GM12891 (cell line): ENCODE results near the gene STRIT1.
"Not testable (repeated sequence)": the region's sequence is repeated elsewhere in the genome, so short reads cannot be mapped to it uniquely, and the experiment has no call there.

Experiments used
- DNase-seq: peaks from one replicate; pipeline ENCODE4 v3.0.0; 2011; ENCODE audit warnings: low spot score; ENCODE audit not compliant: insufficient read length
- FAIRE-seq: peaks from 2 replicates; lab custom pipeline; 2011; peaks lifted over from hg19 to GRCh38; lab: Jason Lieb, UNC
- PAX5 ChIP-seq: IDR thresholded peaks from 2 replicates; pipeline ENCODE4 v1.6.1; 2011; ENCODE audit warnings: low read length, moderate library complexity, mild to moderate bottlenecking; ENCODE audit not compliant: insufficient read depth, severe bottlenecking
- POLR2A ChIP-seq: IDR thresholded peaks from 2 replicates; pipeline ENCODE4 v1.6.1; 2011; ENCODE audit warnings: low read depth, low read length, control low read depth
- POLR2AphosphoS5 ChIP-seq: IDR thresholded peaks from 2 replicates; pipeline ENCODE4 v1.6.1; 2011; ENCODE audit warnings: low read depth, low read length, control low read depth
- POU2F2 ChIP-seq: IDR thresholded peaks from 2 replicates; pipeline ENCODE4 v1.6.1; 2011; ENCODE audit warnings: low read depth, mild to moderate bottlenecking, control low read depth, low read length, moderate library complexity
- SPI1 ChIP-seq: IDR thresholded peaks from 2 replicates; pipeline ENCODE4 v1.6.1; 2011; ENCODE audit warnings: low read depth, low read length, control low read depth
- TAF1 ChIP-seq: IDR thresholded peaks from 2 replicates; pipeline ENCODE4 v1.6.1; 2011; ENCODE audit warnings: low read depth, low read length, control low read depth

STRIT1 gene

DNA sequence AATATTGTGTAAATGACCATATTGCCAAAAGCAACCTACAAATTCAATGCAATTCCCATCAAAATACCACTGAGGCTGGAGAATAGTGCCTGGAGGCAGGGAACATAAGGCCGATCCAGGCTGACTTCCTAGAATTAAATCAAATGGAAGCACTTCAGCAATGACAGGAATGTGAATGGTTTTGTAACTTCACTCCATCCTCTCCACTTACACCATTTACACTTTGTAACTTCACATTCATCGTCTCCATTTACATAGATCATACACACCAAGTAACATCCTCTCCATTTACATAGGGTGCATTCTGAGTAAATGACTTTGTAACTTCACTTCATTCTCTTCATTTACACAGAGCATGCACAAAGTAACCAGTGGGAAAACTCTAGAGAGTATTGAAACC lies 11.6 kb downstream of the STRIT1 start:
- DNase-seq: no peak
- no peak for FAIRE-seq
- TF ChIP-seq POLR2AphosphoS5: no peak
- no peak for TF ChIP-seq PAX5
- TF ChIP-seq SPI1: no peak
- no peak for TF ChIP-seq POLR2A
- no peak for TF ChIP-seq TAF1
- TF ChIP-seq POU2F2: no peak

DNA sequence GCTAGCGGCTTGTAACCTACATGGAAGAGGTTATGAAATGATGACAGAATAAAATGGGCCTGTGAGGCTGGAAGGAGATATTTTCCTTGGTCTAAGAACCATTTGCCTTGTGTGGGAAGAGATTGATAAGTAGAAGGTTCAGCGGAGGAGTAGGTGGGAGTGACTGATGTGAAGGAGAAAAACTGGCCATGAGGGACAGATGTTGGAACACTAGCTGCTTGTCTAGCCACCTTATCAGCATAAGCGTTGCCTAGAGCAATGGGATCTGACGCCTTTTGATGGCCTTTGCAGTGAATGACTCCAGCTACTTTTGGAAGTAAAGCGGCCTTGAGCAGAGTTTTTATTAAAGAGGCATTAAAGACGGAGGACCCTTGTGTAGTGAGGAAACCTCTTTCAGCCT lies 17.4 kb downstream of the STRIT1 start:
- not testable (repeated sequence) for FAIRE-seq, DNase-seq

DNA sequence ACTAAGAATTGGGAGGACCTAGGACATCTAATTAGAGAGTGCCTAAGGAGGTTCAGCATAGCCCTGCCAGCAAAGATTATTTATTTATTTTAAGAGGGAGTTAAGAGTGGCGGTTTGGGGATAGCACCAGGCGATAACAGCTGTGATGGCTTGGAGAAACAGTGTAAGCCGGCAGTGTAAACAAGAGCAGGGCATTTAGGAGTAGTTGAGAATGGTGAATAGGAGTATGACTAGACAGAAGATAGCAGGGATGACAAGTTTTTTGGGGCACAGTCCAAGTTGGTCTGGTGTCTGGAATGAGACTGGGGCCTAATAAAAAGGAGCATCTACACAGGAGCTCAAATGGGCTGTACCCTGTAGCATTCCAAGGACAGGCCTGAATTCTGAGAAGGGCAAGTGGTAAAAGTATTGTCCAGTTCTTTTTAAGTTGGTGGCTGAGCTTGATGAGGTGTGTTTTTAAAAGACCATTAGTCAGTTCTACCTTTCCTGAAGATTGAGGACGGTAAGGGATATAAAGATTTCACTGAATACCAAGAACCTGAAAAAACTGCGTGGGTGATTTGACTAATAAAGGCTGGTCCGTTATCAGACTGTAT lies 18.2 kb downstream of the STRIT1 start:
- FAIRE-seq: not testable (repeated sequence)

DNA sequence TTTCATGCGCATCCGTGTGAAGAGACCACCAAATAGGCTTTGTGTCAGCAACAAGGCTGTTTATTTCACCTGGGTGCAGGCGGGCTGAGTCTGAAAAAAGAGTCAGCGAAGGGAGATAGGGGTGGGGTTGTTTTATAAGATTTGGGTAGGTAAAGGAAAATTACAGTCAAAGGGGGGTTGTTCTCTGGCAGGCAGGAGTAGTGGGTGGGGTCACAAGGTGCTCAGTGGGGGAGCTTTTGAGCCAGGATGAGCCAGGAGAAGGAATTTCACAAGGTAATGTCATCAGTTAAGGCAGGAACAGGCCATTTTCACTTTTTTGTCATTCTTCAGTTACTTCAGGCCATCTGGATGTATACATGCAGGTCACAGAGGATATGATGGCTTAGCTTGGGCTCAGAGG lies 19.0 kb downstream of the STRIT1 start:
- DNase-seq, FAIRE-seq: not testable (repeated sequence)

More for the DNA sequence above, 18.2 kb downstream of the STRIT1 start:
- DNase-seq: not testable (repeated sequence)

DNA sequence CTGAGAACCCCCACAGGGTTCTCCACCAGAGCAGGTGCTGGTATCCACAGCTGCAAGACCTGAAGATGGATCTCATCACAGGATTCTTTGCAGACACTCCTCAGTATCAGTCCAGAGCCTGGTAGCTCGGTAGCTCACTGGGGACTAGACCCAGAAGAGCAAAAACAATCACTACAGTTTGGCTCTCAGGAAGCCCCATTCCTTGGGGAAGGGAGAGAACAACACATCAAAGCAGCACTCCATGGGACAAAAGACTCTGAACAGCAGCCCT lies 22.2 kb downstream of the STRIT1 start:
- TF ChIP-seq TAF1 (no peak), POLR2AphosphoS5 (no peak), POU2F2 (no peak), PAX5 (no peak), POLR2A (no peak), SPI1 (no peak)
- FAIRE-seq (no peak), DNase-seq (no peak)

DNA sequence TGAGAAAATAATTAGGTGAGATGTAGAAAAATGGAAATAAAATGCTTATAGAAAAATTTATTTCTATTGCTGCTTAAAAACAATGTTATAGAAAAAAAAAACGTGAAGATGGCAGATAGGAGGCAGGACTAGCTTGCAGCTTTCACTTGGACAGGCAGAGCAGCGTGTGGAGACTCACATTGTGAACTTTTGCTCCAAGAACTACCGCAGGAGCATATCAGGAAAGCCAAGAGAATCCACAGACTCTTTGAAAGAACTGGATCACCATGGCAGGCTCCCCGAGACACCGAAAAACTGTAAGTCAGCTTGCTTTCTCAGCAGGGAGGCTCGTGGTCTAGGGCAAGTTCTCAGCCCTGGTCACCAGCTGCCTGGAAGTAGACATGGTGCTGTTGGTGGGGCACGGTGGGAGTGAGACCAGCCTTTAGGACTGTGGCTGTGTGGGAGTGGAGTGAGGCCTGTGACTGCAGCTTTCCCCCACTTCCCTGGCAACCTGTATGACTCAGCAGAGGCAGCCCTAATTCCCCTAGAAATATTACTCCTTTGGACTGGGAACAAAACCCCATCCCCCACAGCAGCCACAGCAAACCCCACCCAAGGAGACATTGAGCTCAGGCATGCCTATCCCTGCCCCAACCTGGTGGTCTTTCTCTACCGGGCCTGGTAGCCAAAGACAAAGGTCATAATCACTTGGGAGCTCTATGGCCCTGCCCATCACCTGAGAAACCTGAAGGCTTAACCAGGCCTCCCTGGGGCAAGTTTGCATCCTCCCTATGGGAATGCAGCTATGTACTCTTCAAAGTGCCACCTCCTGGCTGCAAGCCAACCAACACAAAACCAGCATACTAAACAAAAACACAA lies 22.8 kb downstream of the STRIT1 start:
- TF ChIP-seq PAX5 (no peak), SPI1 (no peak), POU2F2 (no peak), POLR2A (no peak), POLR2AphosphoS5 (no peak), TAF1 (no peak)
- DNase-seq: no peak
- FAIRE-seq: no peak

DNA sequence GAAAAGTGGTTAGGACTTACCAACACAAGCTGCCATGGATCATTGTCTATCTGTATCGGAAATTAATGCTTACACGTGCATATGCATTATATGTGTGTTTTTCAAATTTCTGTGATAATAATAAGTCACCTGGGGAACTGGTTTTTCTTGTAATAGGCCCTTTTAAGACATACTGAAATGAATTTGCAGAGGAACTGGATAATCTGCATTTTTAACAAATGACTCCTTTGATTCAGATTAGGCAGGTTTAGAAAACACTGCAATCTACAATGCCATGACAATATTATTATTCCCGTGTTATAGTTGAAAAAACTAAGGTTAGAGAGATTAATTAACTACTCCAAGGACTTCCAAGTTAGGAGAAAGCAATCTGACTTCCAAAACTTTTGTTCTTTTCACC lies 23.4 kb downstream of the STRIT1 start:
- no peak for FAIRE-seq
- DNase-seq: no peak
- no peak for TF ChIP-seq TAF1
- no peak for TF ChIP-seq POLR2A
- TF ChIP-seq POLR2AphosphoS5: no peak
- TF ChIP-seq PAX5: no peak
- no peak for TF ChIP-seq SPI1

DNA sequence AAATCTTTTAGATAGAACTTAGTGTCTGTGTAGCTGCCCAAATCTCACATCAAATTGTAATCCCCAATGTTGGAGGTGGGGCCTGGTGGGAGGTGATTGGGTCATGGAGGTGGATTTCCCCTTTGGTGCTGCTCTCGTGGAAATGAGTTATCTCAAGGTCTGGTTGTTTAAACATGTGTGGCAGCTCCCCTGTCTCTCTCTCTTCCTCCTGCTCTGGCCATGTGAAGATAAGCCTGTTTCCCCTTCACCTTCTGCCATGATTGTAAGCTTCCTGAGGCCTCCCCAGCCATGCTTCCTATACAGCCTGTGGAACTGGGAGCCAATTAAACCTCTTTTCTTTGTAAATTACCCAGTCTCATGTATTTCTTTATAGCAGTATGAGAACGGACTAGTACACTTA lies 30.6 kb downstream of the STRIT1 start:
- FAIRE-seq, DNase-seq: not testable (repeated sequence)

DNA sequence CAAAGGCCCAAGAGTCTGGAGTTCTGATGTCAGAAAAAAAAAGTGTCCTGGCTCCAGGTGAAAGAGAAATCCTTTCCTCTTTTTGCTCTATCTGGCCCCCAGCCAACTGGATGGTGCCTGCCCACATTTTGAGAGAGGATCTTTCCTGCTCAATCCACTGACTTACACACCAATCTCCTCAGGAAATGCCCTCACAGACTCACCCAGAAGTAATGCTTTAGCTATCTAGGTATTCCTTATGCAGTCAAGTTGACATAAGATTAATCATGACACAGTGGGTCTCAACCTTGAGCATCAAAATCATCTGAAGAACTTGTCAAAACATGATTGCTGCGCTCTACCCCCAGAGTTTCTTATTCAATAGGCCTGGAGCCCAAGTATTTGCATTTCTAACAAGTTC lies 31.2 kb downstream of the STRIT1 start:
- TF ChIP-seq POU2F2 (no peak), SPI1 (no peak), PAX5 (no peak), POLR2AphosphoS5 (no peak), TAF1 (no peak), POLR2A (no peak)
- DNase-seq: no peak
- no peak for FAIRE-seq

DNA sequence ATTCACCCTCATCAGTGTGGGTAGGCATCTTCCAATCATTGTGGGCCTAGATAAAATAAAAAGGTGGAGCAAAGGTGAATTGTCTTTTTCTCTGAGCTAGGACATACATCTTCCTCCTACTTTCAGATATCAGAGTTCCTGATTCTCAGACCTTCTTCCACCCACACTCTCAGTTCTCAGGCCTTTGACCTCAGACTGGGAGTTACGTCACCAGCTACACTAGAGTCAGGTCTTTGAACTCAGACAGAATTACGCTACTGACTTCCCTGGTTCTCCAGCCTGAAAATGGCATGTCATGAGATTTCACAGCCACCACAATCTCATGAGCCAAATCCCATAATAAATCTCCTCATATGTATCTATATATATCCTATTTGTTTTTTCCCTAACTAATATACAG lies 39.0 kb downstream of the STRIT1 start:
- no peak for DNase-seq
- TF ChIP-seq PAX5: no peak
- no peak for TF ChIP-seq TAF1
- TF ChIP-seq POLR2A: no peak
- no peak for TF ChIP-seq POLR2AphosphoS5
- no peak for TF ChIP-seq SPI1
- TF ChIP-seq POU2F2: no peak
- FAIRE-seq: no peak

DNA sequence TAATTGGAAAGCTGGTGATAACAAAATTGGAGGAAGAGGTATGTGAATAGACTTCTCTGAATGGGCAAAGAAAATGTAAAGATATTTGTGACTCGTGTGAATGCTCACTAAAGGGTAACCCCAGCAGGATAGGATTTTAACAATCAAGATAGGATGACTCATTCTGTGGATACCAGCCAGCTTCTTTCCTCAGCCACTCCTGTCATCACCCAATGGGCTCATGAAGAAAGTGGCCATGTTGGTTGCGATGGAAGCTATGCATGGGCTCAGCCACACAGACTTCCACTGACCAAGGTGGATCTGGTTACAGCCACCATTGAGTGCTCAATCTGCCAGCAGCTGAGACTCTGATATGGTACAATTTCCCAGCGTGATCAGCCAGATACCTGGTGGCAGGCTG lies 40.9 kb downstream of the STRIT1 start:
- TF ChIP-seq POLR2AphosphoS5: no peak
- no peak for TF ChIP-seq PAX5
- no peak for TF ChIP-seq SPI1
- FAIRE-seq (no peak), DNase-seq (no peak)
